Cardiac fibroblast (primary cell): ENCODE data around the gene AFF1.

Source experiments
- DNase-seq, 2 donors: peaks; one replicate each; pipeline versions ENCODE4 v3.0.0 to v3.0.0-alpha.2; 2010; ENCODE audit warnings: low read depth in 2 of 2
- H3K4me3 ChIP-seq, 2 donors: replicated peaks in 1 of 2; 1 replicate in 1 of 2; 2 replicates in 1 of 2; pipeline ENCODE4 v1.5.1; 2011; ENCODE audit warnings: low read depth in 2 of 2, low read length in 2 of 2, mild to moderate bottlenecking in 2 of 2, moderate library complexity in 1 of 2
- TF ChIP-seq, protein P1 (sequence below): IDR thresholded peaks from one replicate; pipeline ENCODE4 v1.5.1; 2011; ENCODE audit warnings: low read depth, mild to moderate bottlenecking, low read length, inconsistent platforms

The AFF1 gene

DNA sequence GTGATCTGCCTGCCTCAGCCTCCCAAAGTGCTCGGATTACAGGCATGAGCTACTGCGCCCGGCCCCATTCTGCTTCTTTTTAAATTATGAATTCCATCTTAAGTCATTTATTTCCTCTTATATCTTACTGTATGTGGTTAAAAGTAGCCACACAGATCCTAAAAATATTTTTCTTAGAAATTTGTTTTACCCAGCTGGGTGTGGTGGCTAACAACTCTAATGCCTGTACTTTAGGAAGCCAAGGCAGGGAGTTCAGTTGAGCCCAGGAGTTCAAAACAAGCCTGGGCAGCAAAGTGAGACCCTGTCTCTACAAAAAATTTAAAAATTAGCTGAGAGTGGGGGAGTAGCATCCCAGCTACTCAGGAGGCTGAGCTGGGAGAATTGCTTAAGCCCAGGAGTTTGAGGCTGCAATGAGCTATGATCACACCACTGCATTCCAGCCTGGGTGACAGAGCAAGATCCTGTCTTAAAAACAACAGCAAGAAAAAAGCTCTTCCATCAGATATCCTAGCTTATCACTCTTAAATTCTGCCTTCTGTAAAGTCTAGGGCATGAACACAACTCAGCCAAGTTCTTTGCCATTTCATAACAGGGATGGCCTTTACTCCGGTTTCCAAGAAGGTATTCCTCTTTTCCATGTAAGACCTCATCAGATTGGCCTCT lies 15.1 kb upstream of the AFF1 start:
- TF ChIP-seq, protein P1, sequence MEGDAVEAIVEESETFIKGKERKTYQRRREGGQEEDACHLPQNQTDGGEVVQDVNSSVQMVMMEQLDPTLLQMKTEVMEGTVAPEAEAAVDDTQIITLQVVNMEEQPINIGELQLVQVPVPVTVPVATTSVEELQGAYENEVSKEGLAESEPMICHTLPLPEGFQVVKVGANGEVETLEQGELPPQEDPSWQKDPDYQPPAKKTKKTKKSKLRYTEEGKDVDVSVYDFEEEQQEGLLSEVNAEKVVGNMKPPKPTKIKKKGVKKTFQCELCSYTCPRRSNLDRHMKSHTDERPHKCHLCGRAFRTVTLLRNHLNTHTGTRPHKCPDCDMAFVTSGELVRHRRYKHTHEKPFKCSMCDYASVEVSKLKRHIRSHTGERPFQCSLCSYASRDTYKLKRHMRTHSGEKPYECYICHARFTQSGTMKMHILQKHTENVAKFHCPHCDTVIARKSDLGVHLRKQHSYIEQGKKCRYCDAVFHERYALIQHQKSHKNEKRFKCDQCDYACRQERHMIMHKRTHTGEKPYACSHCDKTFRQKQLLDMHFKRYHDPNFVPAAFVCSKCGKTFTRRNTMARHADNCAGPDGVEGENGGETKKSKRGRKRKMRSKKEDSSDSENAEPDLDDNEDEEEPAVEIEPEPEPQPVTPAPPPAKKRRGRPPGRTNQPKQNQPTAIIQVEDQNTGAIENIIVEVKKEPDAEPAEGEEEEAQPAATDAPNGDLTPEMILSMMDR, result no peak
- DNase-seq, result peak; percentile 51 to 66
- H3K4me3 ChIP-seq, result no peak overlapping the region

DNA sequence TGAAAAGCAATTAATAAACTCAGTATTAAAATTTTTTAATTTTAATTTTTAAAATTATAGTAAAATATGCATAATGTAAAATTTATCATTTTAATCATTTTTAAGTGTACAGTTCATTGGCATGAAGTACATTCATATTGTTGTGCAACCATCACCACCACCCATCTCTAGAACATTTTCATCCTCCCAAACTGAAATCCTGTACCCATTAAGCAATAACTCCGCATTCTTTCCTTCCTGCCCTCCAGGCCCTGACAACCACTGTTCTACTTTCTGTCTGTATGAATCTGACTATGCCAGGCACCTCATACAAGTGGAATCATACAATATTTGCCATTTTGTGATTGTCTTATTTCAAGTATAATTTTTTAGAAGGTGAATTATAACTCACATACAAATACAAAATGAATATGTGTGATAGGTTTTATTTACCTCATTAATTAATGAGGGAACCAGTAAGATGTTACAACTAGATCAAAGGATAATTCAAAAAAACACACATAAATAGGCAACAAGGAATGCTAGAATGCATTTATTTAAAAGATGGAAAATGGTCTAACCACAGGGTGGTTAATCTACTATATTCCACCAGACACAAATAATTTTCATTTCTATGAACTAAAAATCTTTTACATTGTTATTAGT lies 13.1 kb upstream of the AFF1 start:
- TF ChIP-seq, protein P1, result no peak
- no peak overlapping the region for H3K4me3 ChIP-seq
- DNase-seq, result peak; percentile 70 to 76

DNA sequence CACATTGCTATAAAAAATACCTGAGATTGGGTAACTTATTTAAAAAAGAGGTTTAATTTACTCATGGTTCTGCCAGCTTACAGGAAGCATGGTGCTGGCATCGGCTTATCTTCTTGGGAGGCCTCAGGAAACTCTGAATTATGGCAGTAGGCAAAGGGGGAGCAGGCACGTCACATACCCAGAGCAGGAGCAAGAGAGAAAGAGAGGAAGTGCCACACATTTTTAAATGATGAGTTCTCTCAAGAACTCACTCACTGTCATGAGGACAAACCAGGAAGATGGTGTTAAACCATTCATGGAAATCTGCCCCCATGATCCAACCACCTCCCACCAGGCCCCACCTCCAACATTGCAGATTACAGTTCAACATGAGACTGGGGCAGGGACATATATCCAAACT lies 10.0 kb upstream of the AFF1 start:
- DNase-seq, result peak; percentile 86 to 95
- H3K4me3 ChIP-seq, result no peak overlapping the region
- TF ChIP-seq, protein P1, result no peak

DNA sequence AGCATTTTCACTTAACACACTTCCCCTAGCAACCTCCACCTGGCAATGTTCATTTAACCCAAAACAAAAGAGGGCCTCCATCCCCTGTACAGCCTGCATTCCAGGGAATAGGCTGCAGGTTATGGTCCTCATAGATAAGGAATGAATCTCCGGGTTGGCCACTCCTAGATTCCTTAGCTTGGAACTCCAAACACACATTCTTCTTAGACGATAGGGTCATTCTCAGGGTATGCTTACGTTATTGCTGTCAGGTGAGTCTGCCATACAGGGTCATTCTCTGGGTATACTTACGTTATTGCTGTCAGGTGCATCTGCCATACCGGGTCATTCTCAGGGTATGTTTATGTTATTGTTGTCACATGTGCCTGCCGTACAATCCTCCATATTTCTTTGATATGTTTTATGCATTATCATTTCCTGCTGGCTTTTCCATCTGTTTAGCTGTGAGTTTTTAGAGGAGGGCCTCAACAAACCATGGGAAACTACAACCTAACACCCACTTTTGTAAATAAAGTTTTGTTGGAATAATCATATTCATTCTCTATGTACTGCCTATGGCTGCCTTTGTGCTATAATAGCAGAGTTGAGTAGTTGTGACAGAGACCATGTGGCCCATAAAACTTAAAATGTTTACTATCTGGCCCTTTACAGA lies 8.2 kb upstream of the AFF1 start:
- TF ChIP-seq, protein P1, result no peak
- no peak overlapping the region for H3K4me3 ChIP-seq
- no peak for DNase-seq

DNA sequence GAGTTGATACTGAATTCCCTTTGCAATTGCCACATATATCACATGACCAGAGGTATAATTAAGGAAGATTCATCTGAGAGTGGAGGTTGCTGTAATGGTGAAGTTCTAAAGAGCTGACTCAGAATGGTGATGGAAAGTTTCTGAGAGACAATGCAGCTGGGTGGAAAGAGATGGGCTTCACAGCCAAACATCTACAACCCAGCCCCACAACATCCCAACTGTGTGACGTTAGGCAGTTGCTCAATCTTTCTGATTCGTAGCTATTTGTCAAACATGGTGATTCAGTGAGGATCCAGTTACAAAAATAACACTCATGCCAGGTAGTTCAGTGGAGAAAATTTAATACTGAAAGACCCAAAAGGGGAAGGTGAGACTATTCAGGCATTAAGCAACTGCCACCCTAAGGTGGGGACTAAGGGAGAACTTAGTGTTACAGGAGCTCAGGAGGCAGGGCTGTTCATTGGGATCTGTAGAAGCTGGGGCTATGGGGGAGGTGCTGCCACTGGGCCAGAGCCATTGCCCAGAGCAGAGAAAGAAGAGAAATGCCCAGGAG lies 6.9 kb upstream of the AFF1 start:
- DNase-seq, result peak; percentile 98 to 99
- TF ChIP-seq, protein P1, result no peak
- H3K4me3 ChIP-seq, result no peak overlapping the region

DNA sequence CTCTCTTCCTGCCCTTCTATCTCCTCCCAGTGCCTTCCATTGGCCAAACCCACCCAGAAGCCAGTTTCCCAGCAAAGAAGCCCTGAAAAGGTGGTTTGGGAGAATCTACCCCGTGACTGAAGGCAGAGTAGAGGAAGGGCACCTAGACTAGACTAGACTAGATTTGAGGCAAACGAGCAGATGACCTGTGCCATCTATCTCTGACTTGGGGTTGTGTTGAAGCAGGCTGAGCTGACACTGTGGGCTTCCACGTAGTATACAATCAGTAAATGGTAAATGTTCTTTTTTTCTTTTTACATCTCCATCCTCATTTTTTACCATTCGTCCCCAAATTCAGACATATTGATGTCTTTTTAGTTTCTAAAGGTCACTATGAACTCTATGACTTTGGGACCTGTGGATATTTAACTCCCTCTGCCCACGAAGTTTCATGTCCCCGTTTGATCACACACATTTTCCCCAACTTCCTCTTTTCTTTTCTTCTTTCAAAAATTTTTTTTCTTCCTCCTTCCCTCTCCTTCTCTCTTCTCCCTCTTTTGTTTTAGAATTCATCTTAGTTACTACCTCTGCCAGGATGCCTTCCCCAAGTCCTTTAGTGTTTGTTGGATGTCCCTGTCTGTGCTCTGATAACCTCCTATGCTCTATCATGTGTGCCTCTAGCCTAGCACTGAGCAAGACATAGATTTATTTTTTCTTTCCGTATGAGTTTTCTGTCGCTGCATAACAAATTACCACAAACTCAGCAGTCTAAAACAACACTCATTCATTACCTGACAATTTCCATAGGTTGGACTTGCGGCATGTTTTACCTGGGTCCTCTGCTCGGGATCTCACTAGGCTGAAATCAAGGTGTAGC lies 6.2 kb upstream of the AFF1 start:
- no peak for DNase-seq
- H3K4me3 ChIP-seq, result no peak overlapping the region
- TF ChIP-seq, protein P1, result no peak
